ENCODE results near the gene BMP8A.

Gene BMP8A

GRCh38 chr1:39452081-39452480 lies 39.4 kb upstream of the BMP8A start:
- H3K4me1 ChIP-seq (ENCODE audit: control insufficient read depth, insufficient read depth, low read length): no peaks in the 10 kb centered on the region
- ChIA-PET POLR2A (no interaction called here), CTCF (interaction anchor here (0.5 kb wide), 1 partner anchor 355 kb away, joined by 3 read pairs; no protein-coding TSS in a partner anchor)
- H3K36me3 ChIP-seq (ENCODE audit: control insufficient read depth in 2 of 2, insufficient read depth in 1 of 2, low read length in 2 of 2): peaks cover 68 to 98% of the 10 kb centered on the region in 2 experiments
- TF ChIP-seq ZNF140 (tag by site-specific recombination; IDR thresholded peaks at IDR 0.05): no peak
- no peak for TF ChIP-seq BCL11B (tag by site-specific recombination; IDR thresholded peaks at IDR 0.05; ENCODE audit: low read depth)
- TF ChIP-seq ZNF19 (tag by site-specific recombination; IDR thresholded peaks at IDR 0.05; ENCODE audit: low read depth): no peak
- no peak for TF ChIP-seq ZNF776 (tag by site-specific recombination; IDR thresholded peaks at IDR 0.05; ENCODE audit: borderline replicate concordance)
- TF ChIP-seq ZNF701 (tag by site-specific recombination; IDR thresholded peaks at IDR 0.05): no peak
- no peak for TF ChIP-seq IKZF3 (tag by site-specific recombination; IDR thresholded peaks at IDR 0.05)
- no peak for TF ChIP-seq ZSCAN16 (tag by site-specific recombination; IDR thresholded peaks at IDR 0.05)
- TF ChIP-seq GLIS2 (tag by site-specific recombination; IDR thresholded peaks at IDR 0.05): no peak
- TF ChIP-seq ZNF560 (tag by site-specific recombination; IDR thresholded peaks at IDR 0.05; ENCODE audit: borderline replicate concordance): no peak
- no peak for TF ChIP-seq ZBTB7A (tag by site-specific recombination; IDR thresholded peaks at IDR 0.05; ENCODE audit: low read depth)
- no peak for TF ChIP-seq ZNF704 (tag by site-specific recombination; IDR thresholded peaks at IDR 0.05)
- no peak for TF ChIP-seq SP3 (tag by site-specific recombination; IDR thresholded peaks at IDR 0.05)
- TF ChIP-seq YY1 (tag by site-specific recombination; IDR thresholded peaks at IDR 0.05): no peak
- no peak for TF ChIP-seq ZNF514 (tag by site-specific recombination; IDR thresholded peaks at IDR 0.05)
- no peak for TF ChIP-seq ZNF202 (tag by site-specific recombination; IDR thresholded peaks at IDR 0.05; ENCODE audit: borderline replicate concordance)
- no peak for TF ChIP-seq GFI1B (tag by site-specific recombination; IDR thresholded peaks at IDR 0.05)
- no peak for TF ChIP-seq ZNF707 (tag by site-specific recombination; IDR thresholded peaks at IDR 0.05)
- no peak for TF ChIP-seq ZNF600 (tag by site-specific recombination; IDR thresholded peaks at IDR 0.05)
- TF ChIP-seq PRDM4 (tag by site-specific recombination; IDR thresholded peaks at IDR 0.05): no peak
- no peak overlapping the region for H3K27ac ChIP-seq (ENCODE audit: extremely low read depth, low read depth, low read length)
- no peaks in the 10 kb centered on the region for H3K9me3 ChIP-seq (ENCODE audit: control insufficient read depth, insufficient read depth, low read depth, low read length)
- no peak overlapping the region for H3K4me3 ChIP-seq (ENCODE audit: low read depth, low read length)

- ChIA-PET CTCF (interaction anchor here (0.9 kb wide), 1 partner anchor 347 kb away, joined by 3 read pairs; no protein-coding TSS in a partner anchor), POLR2A (no interaction called here)
- no peaks in the 10 kb centered on the region for H3K4me1 ChIP-seq (ENCODE audit: control insufficient read depth, insufficient read depth, low read length)
- no peaks in the 10 kb centered on the region for H3K9me3 ChIP-seq (ENCODE audit: control insufficient read depth, insufficient read depth, low read depth, low read length)
- H3K4me3 ChIP-seq (ENCODE audit: low read depth, low read length): no peak overlapping the region
- TF ChIP-seq REST (tag by site-specific recombination; IDR thresholded peaks at IDR 0.05) (no peak), ZNF112 (tag by site-specific recombination; IDR thresholded peaks at IDR 0.05) (no peak), ZNF621 (tag by site-specific recombination; IDR thresholded peaks at IDR 0.05) (no peak), ZNF391 (tag by site-specific recombination; IDR thresholded peaks at IDR 0.05; ENCODE audit: borderline replicate concordance, low read depth) (no peak), SCRT2 (tag by site-specific recombination; IDR thresholded peaks at IDR 0.05) (no peak), ZNF664 (tag by site-specific recombination; IDR thresholded peaks at IDR 0.05) (no peak), ZFP69B (tag by site-specific recombination; IDR thresholded peaks at IDR 0.05) (no peak), ZNF133 (tag by site-specific recombination; IDR thresholded peaks at IDR 0.05) (no peak), ZSCAN18 (tag by site-specific recombination; IDR thresholded peaks at IDR 0.05) (no peak)
- H3K27ac ChIP-seq (ENCODE audit: extremely low read depth, low read depth, low read length): no peak overlapping the region
- peaks cover 70 to 98% of the 10 kb centered on the region in 2 experiments for H3K36me3 ChIP-seq (ENCODE audit: control insufficient read depth in 2 of 2, insufficient read depth in 1 of 2, low read length in 2 of 2)
These were observed 38.9 kb upstream of the BMP8A start for GRCh38 chr1:39452540-39452939.

Measured in HEK293 (cell line).